H1 (cell line): ENCODE data around the gene KLC4. TPM values are rescaled to one million over a fixed set of nuclear protein-coding genes. Genes with fewer than 3 reads are reported as not detected.

Experiments
- ASH2L ChIP-seq: fragments of 200-600, 300-600 bp; sonication (generic); IDR thresholded peaks from one replicate; pipeline ENCODE4 v1.7.1; 2017; ENCODE audit warnings: low read length
- CBX8 ChIP-seq: fragments of 300-800, 300-1000 bp; sonication (generic); IDR thresholded peaks from 2 replicates; pipeline ENCODE4 v1.7.1; 2016; ENCODE audit warnings: low read depth, low read length, borderline replicate concordance
- CEBPB ChIP-seq: IDR thresholded peaks from 2 replicates; pipeline ENCODE4 v1.6.1; 2012; ENCODE audit warnings: low read depth, low read length
- CTBP2 ChIP-seq: IDR thresholded peaks from 2 replicates; pipeline ENCODE4 v1.7.0; 2011; ENCODE audit warnings: borderline replicate concordance, mild to moderate bottlenecking, moderate library complexity, mixed read lengths, low read length; ENCODE audit not compliant: insufficient read depth, insufficient read length
- EP300 ChIP-seq, 2 experiments: IDR thresholded peaks; 1 replicate in 1 of 2; 2 replicates in 1 of 2; pipeline ENCODE4 v1.6.1; 2011 to 2012; ENCODE audit warnings: low read depth in 2 of 2, low read length in 2 of 2, mild to moderate bottlenecking in 2 of 2, borderline replicate concordance in 1 of 2, inconsistent platforms in 1 of 2, moderate library complexity in 1 of 2
- POLR2AphosphoS5 ChIP-seq: IDR thresholded peaks from 2 replicates; pipeline ENCODE4 v1.6.1; 2011; ENCODE audit warnings: low read depth, low read length
- polyA plus RNA-seq, 7 experiments: library from polyadenylated mRNA; depleted of rRNA in 3 of 7; stranded (reverse) in 5 of 7; unstranded in 2 of 7; fragments of >200 nt in 5 of 7; fragments of 200-250 nt in 2 of 7; gene quantifications; 1 replicate in 5 of 7; 2 replicates in 1 of 7; 4 replicates in 1 of 7; pipeline versions ENCODE4 v1.2.1 to v1.2.3, GENCODE V29; 2011 to 2013; ENCODE audit warnings: missing spikeins in 2 of 7, mixed read lengths in 2 of 7
- total RNA-seq: library from RNA; stranded (reverse); fragmentation: NEBNext Ultra II Directional; extraction: Animal tissue kit (Norgen Biotek cat#: 25700); gene quantifications from 2 replicates; pipeline ENCODE4 v1.2.1, GENCODE V29; 2021
- TF ChIP-seq, protein P1 (sequence below): fragments of 300-600 bp; sonication (generic); IDR thresholded peaks from 2 replicates; pipeline ENCODE4 v1.7.1; 2012; ENCODE audit warnings: low read length, moderate library complexity, mild to moderate bottlenecking, inconsistent platforms; ENCODE audit not compliant: insufficient replicate concordance
- TF ChIP-seq, protein P2 (sequence below): IDR thresholded peaks from 2 replicates; pipeline ENCODE4 v1.6.1; 2012; ENCODE audit warnings: inconsistent platforms

KLC4 gene
- total and polyA plus RNA-seq, 2 of the 8 experiments (the other 6 are each of a cell fraction or from before 2014, with no cell fraction given): 15.7 to 28.5 TPM

DNA sequence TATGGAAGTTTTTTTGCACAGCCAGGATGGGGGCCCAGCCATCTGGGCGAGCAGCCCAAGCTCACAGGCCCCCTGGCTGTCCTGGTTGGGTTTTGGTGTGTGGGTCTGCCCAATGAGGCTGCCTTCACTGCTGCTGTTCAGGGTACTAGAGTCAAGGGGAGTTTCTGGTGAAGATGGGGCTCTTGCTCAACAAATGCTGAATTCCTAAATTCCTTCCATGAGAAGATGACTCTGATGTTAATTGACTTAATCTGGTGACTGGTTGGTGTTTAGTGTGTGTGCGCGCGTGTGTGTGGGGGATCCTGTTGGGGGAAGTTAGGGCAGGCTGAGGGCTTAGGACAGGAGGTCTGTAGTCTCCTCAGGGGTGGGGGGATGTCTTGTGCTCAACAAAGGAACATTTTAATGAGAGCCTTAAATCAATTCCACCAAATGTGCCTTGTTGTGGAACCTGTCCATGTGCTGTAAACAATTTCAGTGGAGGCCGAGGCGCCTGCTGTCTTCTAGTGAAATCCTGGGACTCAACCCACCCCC, 18.6 kb downstream of the KLC4 start (continued):
- TF ChIP-seq, protein P1, sequence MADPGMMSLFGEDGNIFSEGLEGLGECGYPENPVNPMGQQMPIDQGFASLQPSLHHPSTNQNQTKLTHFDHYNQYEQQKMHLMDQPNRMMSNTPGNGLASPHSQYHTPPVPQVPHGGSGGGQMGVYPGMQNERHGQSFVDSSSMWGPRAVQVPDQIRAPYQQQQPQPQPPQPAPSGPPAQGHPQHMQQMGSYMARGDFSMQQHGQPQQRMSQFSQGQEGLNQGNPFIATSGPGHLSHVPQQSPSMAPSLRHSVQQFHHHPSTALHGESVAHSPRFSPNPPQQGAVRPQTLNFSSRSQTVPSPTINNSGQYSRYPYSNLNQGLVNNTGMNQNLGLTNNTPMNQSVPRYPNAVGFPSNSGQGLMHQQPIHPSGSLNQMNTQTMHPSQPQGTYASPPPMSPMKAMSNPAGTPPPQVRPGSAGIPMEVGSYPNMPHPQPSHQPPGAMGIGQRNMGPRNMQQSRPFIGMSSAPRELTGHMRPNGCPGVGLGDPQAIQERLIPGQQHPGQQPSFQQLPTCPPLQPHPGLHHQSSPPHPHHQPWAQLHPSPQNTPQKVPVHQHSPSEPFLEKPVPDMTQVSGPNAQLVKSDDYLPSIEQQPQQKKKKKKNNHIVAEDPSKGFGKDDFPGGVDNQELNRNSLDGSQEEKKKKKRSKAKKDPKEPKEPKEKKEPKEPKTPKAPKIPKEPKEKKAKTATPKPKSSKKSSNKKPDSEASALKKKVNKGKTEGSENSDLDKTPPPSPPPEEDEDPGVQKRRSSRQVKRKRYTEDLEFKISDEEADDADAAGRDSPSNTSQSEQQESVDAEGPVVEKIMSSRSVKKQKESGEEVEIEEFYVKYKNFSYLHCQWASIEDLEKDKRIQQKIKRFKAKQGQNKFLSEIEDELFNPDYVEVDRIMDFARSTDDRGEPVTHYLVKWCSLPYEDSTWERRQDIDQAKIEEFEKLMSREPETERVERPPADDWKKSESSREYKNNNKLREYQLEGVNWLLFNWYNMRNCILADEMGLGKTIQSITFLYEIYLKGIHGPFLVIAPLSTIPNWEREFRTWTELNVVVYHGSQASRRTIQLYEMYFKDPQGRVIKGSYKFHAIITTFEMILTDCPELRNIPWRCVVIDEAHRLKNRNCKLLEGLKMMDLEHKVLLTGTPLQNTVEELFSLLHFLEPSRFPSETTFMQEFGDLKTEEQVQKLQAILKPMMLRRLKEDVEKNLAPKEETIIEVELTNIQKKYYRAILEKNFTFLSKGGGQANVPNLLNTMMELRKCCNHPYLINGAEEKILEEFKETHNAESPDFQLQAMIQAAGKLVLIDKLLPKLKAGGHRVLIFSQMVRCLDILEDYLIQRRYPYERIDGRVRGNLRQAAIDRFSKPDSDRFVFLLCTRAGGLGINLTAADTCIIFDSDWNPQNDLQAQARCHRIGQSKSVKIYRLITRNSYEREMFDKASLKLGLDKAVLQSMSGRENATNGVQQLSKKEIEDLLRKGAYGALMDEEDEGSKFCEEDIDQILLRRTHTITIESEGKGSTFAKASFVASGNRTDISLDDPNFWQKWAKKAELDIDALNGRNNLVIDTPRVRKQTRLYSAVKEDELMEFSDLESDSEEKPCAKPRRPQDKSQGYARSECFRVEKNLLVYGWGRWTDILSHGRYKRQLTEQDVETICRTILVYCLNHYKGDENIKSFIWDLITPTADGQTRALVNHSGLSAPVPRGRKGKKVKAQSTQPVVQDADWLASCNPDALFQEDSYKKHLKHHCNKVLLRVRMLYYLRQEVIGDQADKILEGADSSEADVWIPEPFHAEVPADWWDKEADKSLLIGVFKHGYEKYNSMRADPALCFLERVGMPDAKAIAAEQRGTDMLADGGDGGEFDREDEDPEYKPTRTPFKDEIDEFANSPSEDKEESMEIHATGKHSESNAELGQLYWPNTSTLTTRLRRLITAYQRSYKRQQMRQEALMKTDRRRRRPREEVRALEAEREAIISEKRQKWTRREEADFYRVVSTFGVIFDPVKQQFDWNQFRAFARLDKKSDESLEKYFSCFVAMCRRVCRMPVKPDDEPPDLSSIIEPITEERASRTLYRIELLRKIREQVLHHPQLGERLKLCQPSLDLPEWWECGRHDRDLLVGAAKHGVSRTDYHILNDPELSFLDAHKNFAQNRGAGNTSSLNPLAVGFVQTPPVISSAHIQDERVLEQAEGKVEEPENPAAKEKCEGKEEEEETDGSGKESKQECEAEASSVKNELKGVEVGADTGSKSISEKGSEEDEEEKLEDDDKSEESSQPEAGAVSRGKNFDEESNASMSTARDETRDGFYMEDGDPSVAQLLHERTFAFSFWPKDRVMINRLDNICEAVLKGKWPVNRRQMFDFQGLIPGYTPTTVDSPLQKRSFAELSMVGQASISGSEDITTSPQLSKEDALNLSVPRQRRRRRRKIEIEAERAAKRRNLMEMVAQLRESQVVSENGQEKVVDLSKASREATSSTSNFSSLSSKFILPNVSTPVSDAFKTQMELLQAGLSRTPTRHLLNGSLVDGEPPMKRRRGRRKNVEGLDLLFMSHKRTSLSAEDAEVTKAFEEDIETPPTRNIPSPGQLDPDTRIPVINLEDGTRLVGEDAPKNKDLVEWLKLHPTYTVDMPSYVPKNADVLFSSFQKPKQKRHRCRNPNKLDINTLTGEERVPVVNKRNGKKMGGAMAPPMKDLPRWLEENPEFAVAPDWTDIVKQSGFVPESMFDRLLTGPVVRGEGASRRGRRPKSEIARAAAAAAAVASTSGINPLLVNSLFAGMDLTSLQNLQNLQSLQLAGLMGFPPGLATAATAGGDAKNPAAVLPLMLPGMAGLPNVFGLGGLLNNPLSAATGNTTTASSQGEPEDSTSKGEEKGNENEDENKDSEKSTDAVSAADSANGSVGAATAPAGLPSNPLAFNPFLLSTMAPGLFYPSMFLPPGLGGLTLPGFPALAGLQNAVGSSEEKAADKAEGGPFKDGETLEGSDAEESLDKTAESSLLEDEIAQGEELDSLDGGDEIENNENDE: no peak
- 0 out of 2 replicates have a peak, but pooled peaks have one; percentile 24 for TF ChIP-seq POLR2AphosphoS5
- TF ChIP-seq CTBP2: no peak
- TF ChIP-seq, protein P2, sequence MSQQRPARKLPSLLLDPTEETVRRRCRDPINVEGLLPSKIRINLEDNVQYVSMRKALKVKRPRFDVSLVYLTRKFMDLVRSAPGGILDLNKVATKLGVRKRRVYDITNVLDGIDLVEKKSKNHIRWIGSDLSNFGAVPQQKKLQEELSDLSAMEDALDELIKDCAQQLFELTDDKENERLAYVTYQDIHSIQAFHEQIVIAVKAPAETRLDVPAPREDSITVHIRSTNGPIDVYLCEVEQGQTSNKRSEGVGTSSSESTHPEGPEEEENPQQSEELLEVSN: no peak
- no peak for TF ChIP-seq EP300 (IDR thresholded peaks at IDR 0.05; ENCODE audit: borderline replicate concordance in 1 of 2, low read depth in 2 of 2, low read length in 2 of 2)
- TF ChIP-seq ASH2L: no peak
- peak; percentile 59; the same call in 1 of the 2 replicates for TF ChIP-seq CEBPB
- TF ChIP-seq CBX8: no peak
- TF ChIP-seq, all 59 proteins: peak for 2
